NCI-H345 treated with DMSO at 0.1 percent for 48 hours (cell line): Measurements from ENCODE around the gene SHCBP1.
"Not testable (repeated sequence)": the region's sequence is repeated elsewhere in the genome, so short reads cannot be mapped to it uniquely, and the experiment has no call there.

Experiments used
- DNase-seq: peaks from one replicate; lab custom pipeline; 2025; ENCODE audit not compliant: unreplicated experiment; lab: John Stamatoyannopoulos, UW

The SHCBP1 gene

GRCh38 chr16:46620266-46621005 lies 743 bp downstream of the SHCBP1 start:
- DNase-seq = no peak

- DNase-seq = no peak
Measured at GRCh38 chr16:46618516-46618915, 2.7 kb downstream of the SHCBP1 start.

GRCh38 chr16:46614006-46614405 lies 7.2 kb downstream of the SHCBP1 start:
- DNase-seq = no peak

GRCh38 chr16:46613352-46613751 lies 7.8 kb downstream of the SHCBP1 start:
- DNase-seq = no peak

GRCh38 chr16:46612121-46612520 lies 9.1 kb downstream of the SHCBP1 start:
- no peak for DNase-seq

GRCh38 chr16:46607529-46607928 lies 13.7 kb downstream of the SHCBP1 start:
- DNase-seq = peak; percentile 0

GRCh38 chr16:46606231-46606630 lies 14.9 kb downstream of the SHCBP1 start:
- no peak for DNase-seq

GRCh38 chr16:46591257-46591656 lies 29.9 kb downstream of the SHCBP1 start:
- DNase-seq = no peak

- DNase-seq = no peak
Measured at GRCh38 chr16:46586011-46586577, 35.1 kb downstream of the SHCBP1 start.

- DNase-seq = no peak
Measured at GRCh38 chr16:46583036-46583435, 38.1 kb downstream of the SHCBP1 start.

- no peak for DNase-seq
Measured at GRCh38 chr16:46582313-46582712, 38.9 kb downstream of the SHCBP1 start.

- DNase-seq = no peak
Measured at GRCh38 chr16:46577988-46578579, 43.1 kb downstream of the SHCBP1 start.

- no peak for DNase-seq
Measured at GRCh38 chr16:46573834-46574159, 47.4 kb downstream of the SHCBP1 start.

- no peak for DNase-seq
Measured at GRCh38 chr16:46573008-46573833, 48.0 kb downstream of the SHCBP1 start.

- no peak for DNase-seq
Measured at GRCh38 chr16:46569231-46569735, 51.9 kb downstream of the SHCBP1 start.

- DNase-seq = no peak
Measured at GRCh38 chr16:46568472-46569230, 52.5 kb downstream of the SHCBP1 start.

- DNase-seq = no peak
Measured at GRCh38 chr16:46562979-46563378, 58.2 kb downstream of the SHCBP1 start.

- no peak for DNase-seq
Measured at GRCh38 chr16:46558018-46558417, 63.2 kb downstream of the SHCBP1 start.

GRCh38 chr16:46555951-46556350 lies 65.2 kb downstream of the SHCBP1 start:
- no peak for DNase-seq

GRCh38 chr16:46554435-46554834 lies 66.7 kb downstream of the SHCBP1 start:
- DNase-seq = not testable (repeated sequence)

- DNase-seq = no peak
Measured at GRCh38 chr16:46549477-46549876, 71.7 kb downstream of the SHCBP1 start.
